ENCODE results near the gene MRPL38. TPM values are rescaled to one million over a fixed set of nuclear protein-coding genes. Genes with fewer than 3 reads are reported as not detected.
"Not testable (repeated sequence)": the region's sequence is repeated elsewhere in the genome, so short reads cannot be mapped to it uniquely, and the experiment has no call there.

Gene MRPL38
- total RNA-seq, 2 experiments from 2014 or later, result 112 to 198 TPM

- TF ChIP-seq EZH2phosphoT487 (IDR thresholded peaks at IDR 0.05; ENCODE audit: borderline replicate concordance, low read depth, low read length) (no peak), CTCF (conservative IDR thresholded peaks at IDR 0.05; ENCODE audit: low read length) (no peak)
- peaks cover 40% of the 10 kb centered on the region for H3K4me1 ChIP-seq (ENCODE audit: insufficient read depth, low read length, poor library complexity, severe bottlenecking)
- H3K27ac ChIP-seq (ENCODE audit: low read depth, low read length, poor library complexity, severe bottlenecking), result no peak overlapping the region
- no peak overlapping the region; the same call in 1 of the 2 replicates for H2AFZ ChIP-seq (ENCODE audit: low read length)
- no TSS peak for BruUV-seq (replicated peaks)
- POLR2A ChIA-PET, result no interaction called here
- H3K36me3 ChIP-seq (ENCODE audit: insufficient read depth, low read length), result no peaks in the 10 kb centered on the region
- H3K79me2 ChIP-seq (ENCODE audit: insufficient read depth, low read depth, low read length), result no peaks in the 10 kb centered on the region; the same call in 1 of the 2 replicates
- no peaks in the 10 kb centered on the region for H3K9me2 ChIP-seq (ENCODE audit: insufficient read depth, low read length)
- DNase-seq (ENCODE audit: low spot score), result no peak
- H3K4me2 ChIP-seq (ENCODE audit: low read length), result no peak overlapping the region
- no peaks in the 10 kb centered on the region for H4K20me1 ChIP-seq (ENCODE audit: insufficient read depth, low read length)
- H3K9me3 ChIP-seq (ENCODE audit: low read length), result no peaks in the 10 kb centered on the region
- no peak overlapping the region for H3K4me3 ChIP-seq (ENCODE audit: low read depth, low read length, poor library complexity, severe bottlenecking)
- CTCF ChIA-PET (ENCODE audit: unreplicated experiment), result interaction anchor here (1.4 kb wide), 1 partner anchor 14 kb away, joined by 4 read pairs; no protein-coding TSS in a partner anchor
- intact Hi-C loops (cut with micrococcal nuclease; ENCODE audit: unreplicated experiment), result no loop called here
Measured at GRCh38 chr17:75861927-75862317, 42.8 kb downstream of the MRPL38 start.

GRCh38 chr17:75859358-75859757, 45.3 kb downstream of the MRPL38 start:
- H3K4me2 ChIP-seq (ENCODE audit: low read length), result not testable (repeated sequence)

GRCh38 chr17:75856062-75856756, 48.5 kb downstream of the MRPL38 start:
- H3K4me3 ChIP-seq (ENCODE audit: low read depth, low read length, poor library complexity, severe bottlenecking), result peak overlapping the region; percentile 78
- ChIA-PET CTCF (ENCODE audit: unreplicated experiment) (interaction anchor here (0.5 to 2.4 kb wide), 7 partner anchors 10 to 876 kb away, joined by 3 to 10 read pairs (median 4); partner anchors contain the start of gene TRIM65), POLR2A (interaction anchor here (0.6 to 2.6 kb wide), 10 partner anchors 8 to 103 kb away, joined by 3 to 28 read pairs (median 4); partner anchors contain the start of genes MRPL38 and UNK)
- TSS peak; percentile 92 for BruUV-seq (replicated peaks)
- no peak for TF ChIP-seq EZH2phosphoT487 (IDR thresholded peaks at IDR 0.05; ENCODE audit: borderline replicate concordance, low read depth, low read length)
- 0 out of 2 replicates have a peak, but pooled peaks have one; percentile 57 for TF ChIP-seq CTCF (conservative IDR thresholded peaks at IDR 0.05; ENCODE audit: low read length)
- no peaks in the 10 kb centered on the region for H3K9me3 ChIP-seq (ENCODE audit: low read length)
- peaks cover 4% of the 10 kb centered on the region; the same call in 1 of the 2 replicates for H4K20me1 ChIP-seq (ENCODE audit: insufficient read depth, low read length)
- peak overlapping the region; percentile 78 for H3K27ac ChIP-seq (ENCODE audit: low read depth, low read length, poor library complexity, severe bottlenecking)
- H3K79me2 ChIP-seq (ENCODE audit: insufficient read depth, low read depth, low read length), result peaks cover 17% of the 10 kb centered on the region; the same call in 1 of the 2 replicates
- H3K9me2 ChIP-seq (ENCODE audit: insufficient read depth, low read length), result no peaks in the 10 kb centered on the region
- peak overlapping the region; percentile 53; the same call in 1 of the 2 replicates for H2AFZ ChIP-seq (ENCODE audit: low read length)
- peak; percentile 66 for DNase-seq (ENCODE audit: low spot score)
- peaks cover 3% of the 10 kb centered on the region; the same call in 1 of the 2 replicates for H3K36me3 ChIP-seq (ENCODE audit: insufficient read depth, low read length)
- H3K4me2 ChIP-seq (ENCODE audit: low read length), result peak overlapping the region; percentile 82
- intact Hi-C loops (cut with micrococcal nuclease; ENCODE audit: unreplicated experiment), result loop anchor here (5.0 kb wide), 3 partner anchors 151 to 216 kb away; partner anchors contain the start of genes GALR2, RECQL5, SAP30BP and SRP68
- H3K4me1 ChIP-seq (ENCODE audit: insufficient read depth, low read length, poor library complexity, severe bottlenecking), result peaks cover 33% of the 10 kb centered on the region

More at GRCh38 chr17:75859358-75859757, 45.3 kb downstream of the MRPL38 start:
- peaks cover 13% of the 10 kb centered on the region; the same call in 1 of the 2 replicates for H3K79me2 ChIP-seq (ENCODE audit: insufficient read depth, low read depth, low read length)
- DNase-seq (ENCODE audit: low spot score); H3K36me3 ChIP-seq (ENCODE audit: insufficient read depth, low read length); H3K4me3 ChIP-seq (ENCODE audit: low read depth, low read length, poor library complexity, severe bottlenecking); H3K9me2 ChIP-seq (ENCODE audit: insufficient read depth, low read length); BruUV-seq (replicated peaks); H2AFZ ChIP-seq (ENCODE audit: low read length); H3K9me3 ChIP-seq (ENCODE audit: low read length); H4K20me1 ChIP-seq (ENCODE audit: insufficient read depth, low read length): not testable (repeated sequence)
- ChIA-PET CTCF (ENCODE audit: unreplicated experiment) (interaction anchor here (0.6 to 1.2 kb wide), 3 partner anchors 16 to 806 kb away, joined by 4 to 17 read pairs (median 4); no protein-coding TSS in a partner anchor), POLR2A (interaction anchor here (0.5 to 1.6 kb wide), 13 partner anchors 8 to 421 kb away, joined by 3 to 11 read pairs (median 4); a partner anchor contains a TSS)
- peak overlapping the region; percentile 84 for H3K27ac ChIP-seq (ENCODE audit: low read depth, low read length, poor library complexity, severe bottlenecking)
- intact Hi-C loops (cut with micrococcal nuclease; ENCODE audit: unreplicated experiment), result loop anchor here (5.0 kb wide), 3 partner anchors 148 to 213 kb away; partner anchors contain the start of genes GALR2, RECQL5, SAP30BP and SRP68
- peaks cover 36% of the 10 kb centered on the region for H3K4me1 ChIP-seq (ENCODE audit: insufficient read depth, low read length, poor library complexity, severe bottlenecking)
